ENCODE data around the gene ADRM1. TPM values are rescaled to one million over a fixed set of nuclear protein-coding genes. Genes with fewer than 3 reads are reported as not detected.

ADRM1 gene
- polyA plus RNA-seq, 2 of the 4 experiments (the other 2 are of a cell fraction) = 87.9 to 130 TPM

GRCh38 chr20:62281161-62281933 is 21.4 kb upstream of the ADRM1 start:
- H3K4me3 ChIP-seq = no peak overlapping the region
- H3K4me2 ChIP-seq = no peak overlapping the region
- TF ChIP-seq USF2 (IDR thresholded peaks at IDR 0.05) = no peak
- TF ChIP-seq MAZ (IDR thresholded peaks at IDR 0.05; ENCODE audit: borderline replicate concordance, low read depth, low read length) = no peak
- no peak for TF ChIP-seq CEBPB (IDR thresholded peaks at IDR 0.05)
- no peak for TF ChIP-seq RARB (CRISPR knock-in tag; IDR thresholded peaks at IDR 0.05)
- no peak for TF ChIP-seq HOXB5 (CRISPR knock-in tag; IDR thresholded peaks at IDR 0.05)
- TF ChIP-seq, protein P1, sequence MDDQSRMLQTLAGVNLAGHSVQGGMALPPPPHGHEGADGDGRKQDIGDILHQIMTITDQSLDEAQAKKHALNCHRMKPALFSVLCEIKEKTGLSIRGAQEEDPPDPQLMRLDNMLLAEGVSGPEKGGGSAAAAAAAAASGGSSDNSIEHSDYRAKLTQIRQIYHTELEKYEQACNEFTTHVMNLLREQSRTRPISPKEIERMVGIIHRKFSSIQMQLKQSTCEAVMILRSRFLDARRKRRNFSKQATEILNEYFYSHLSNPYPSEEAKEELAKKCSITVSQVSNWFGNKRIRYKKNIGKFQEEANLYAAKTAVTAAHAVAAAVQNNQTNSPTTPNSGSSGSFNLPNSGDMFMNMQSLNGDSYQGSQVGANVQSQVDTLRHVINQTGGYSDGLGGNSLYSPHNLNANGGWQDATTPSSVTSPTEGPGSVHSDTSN (IDR thresholded peaks at IDR 0.05) = no peak
- TF ChIP-seq NR3C1 (IDR thresholded peaks at IDR 0.05) = no peak
- TF ChIP-seq JUNB (IDR thresholded peaks at IDR 0.05) = no peak
- TF ChIP-seq RNF2 (IDR thresholded peaks at IDR 0.05; ENCODE audit: borderline replicate concordance, low read depth) = no peak
- TF ChIP-seq, protein P2, sequence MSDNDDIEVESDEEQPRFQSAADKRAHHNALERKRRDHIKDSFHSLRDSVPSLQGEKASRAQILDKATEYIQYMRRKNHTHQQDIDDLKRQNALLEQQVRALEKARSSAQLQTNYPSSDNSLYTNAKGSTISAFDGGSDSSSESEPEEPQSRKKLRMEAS (IDR thresholded peaks at IDR 0.05) = no peak
- no peak for TF ChIP-seq POLR2AphosphoS2 (conservative IDR thresholded peaks at IDR 0.05; ENCODE audit: low read length)
- no peak for TF ChIP-seq RCOR1 (IDR thresholded peaks at IDR 0.05; ENCODE audit: low read depth, low read length)
- no peak for TF ChIP-seq ZSCAN20 (CRISPR knock-in tag; IDR thresholded peaks at IDR 0.05)
- no peak for TF ChIP-seq EHF (CRISPR knock-in tag; IDR thresholded peaks at IDR 0.05)
- no peak for TF ChIP-seq RFX5 (IDR thresholded peaks at IDR 0.05)
- no peak for TF ChIP-seq FOSB (CRISPR knock-in tag; IDR thresholded peaks at IDR 0.05)
- TF ChIP-seq HOXB13 (CRISPR knock-in tag; IDR thresholded peaks at IDR 0.05; ENCODE audit: low read depth) = no peak
- no peak for TF ChIP-seq EHMT2 (IDR thresholded peaks at IDR 0.05; ENCODE audit: low read depth)
- TF ChIP-seq ZNF302 (CRISPR knock-in tag; IDR thresholded peaks at IDR 0.05) = no peak
- no peak for TF ChIP-seq KDM1A (IDR thresholded peaks at IDR 0.05; ENCODE audit: low read depth)
- DNase-seq (ENCODE audit: low read depth in 1 of 2, low spot score in 1 of 2) (no peak), ATAC-seq (no peak), FAIRE-seq (no peak)
- no peaks in the 10 kb centered on the region for H3K4me1 ChIP-seq
- ChIA-PET POLR2A (no interaction called here), CTCF (interaction anchor here (0.8 kb wide), 1 partner anchor 22 kb away, joined by 3 read pairs; no protein-coding TSS in a partner anchor)
- 93% methylated on average over 31 of the region's 31 CpGs for WGBS (ENCODE audit: missing lambda C conversion rate)
- H3K27ac ChIP-seq = no peak overlapping the region
- no peaks in the 10 kb centered on the region for H3K9me3 ChIP-seq

DNA sequence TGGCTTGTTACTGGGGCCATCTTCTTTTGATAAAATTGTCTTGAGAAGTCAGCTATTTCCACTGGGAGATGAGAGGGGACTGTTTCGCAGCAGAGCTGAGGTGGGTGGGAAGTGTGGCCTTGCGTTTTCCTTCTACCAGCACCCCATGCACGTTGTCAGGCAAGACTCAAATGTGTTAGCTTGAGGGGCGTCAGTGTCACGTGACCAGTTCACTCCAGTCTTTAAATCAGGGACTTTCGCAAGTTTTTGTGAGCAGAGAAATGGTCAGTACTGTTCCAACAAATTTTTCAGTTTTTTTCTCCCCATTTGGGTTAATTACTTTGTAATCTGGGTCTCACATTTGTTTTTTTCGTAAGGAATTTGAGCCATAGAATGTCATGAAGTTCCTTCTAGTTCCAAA is 20.7 kb upstream of the ADRM1 start:
- Histone ChIP-seq H3K27ac (no peak overlapping the region), H3K4me1 (no peaks in the 10 kb centered on the region), H3K4me2 (no peak overlapping the region), H3K9me3 (no peaks in the 10 kb centered on the region), H3K4me3 (no peak overlapping the region)
- POLR2A ChIA-PET = no interaction called here
- 96% methylated on average over 7 of the region's 7 CpGs for WGBS (ENCODE audit: missing lambda C conversion rate)
- ATAC-seq (no peak), DNase-seq (ENCODE audit: low read depth in 1 of 2, low spot score in 1 of 2) (no peak), FAIRE-seq (no peak)
- TF ChIP-seq SREBF2 (IDR thresholded peaks at IDR 0.05) = no peak
- TF ChIP-seq, protein P3, sequence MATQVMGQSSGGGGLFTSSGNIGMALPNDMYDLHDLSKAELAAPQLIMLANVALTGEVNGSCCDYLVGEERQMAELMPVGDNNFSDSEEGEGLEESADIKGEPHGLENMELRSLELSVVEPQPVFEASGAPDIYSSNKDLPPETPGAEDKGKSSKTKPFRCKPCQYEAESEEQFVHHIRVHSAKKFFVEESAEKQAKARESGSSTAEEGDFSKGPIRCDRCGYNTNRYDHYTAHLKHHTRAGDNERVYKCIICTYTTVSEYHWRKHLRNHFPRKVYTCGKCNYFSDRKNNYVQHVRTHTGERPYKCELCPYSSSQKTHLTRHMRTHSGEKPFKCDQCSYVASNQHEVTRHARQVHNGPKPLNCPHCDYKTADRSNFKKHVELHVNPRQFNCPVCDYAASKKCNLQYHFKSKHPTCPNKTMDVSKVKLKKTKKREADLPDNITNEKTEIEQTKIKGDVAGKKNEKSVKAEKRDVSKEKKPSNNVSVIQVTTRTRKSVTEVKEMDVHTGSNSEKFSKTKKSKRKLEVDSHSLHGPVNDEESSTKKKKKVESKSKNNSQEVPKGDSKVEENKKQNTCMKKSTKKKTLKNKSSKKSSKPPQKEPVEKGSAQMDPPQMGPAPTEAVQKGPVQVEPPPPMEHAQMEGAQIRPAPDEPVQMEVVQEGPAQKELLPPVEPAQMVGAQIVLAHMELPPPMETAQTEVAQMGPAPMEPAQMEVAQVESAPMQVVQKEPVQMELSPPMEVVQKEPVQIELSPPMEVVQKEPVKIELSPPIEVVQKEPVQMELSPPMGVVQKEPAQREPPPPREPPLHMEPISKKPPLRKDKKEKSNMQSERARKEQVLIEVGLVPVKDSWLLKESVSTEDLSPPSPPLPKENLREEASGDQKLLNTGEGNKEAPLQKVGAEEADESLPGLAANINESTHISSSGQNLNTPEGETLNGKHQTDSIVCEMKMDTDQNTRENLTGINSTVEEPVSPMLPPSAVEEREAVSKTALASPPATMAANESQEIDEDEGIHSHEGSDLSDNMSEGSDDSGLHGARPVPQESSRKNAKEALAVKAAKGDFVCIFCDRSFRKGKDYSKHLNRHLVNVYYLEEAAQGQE (IDR thresholded peaks at IDR 0.05) = no peak
- TF ChIP-seq JUNB (IDR thresholded peaks at IDR 0.05) = no peak
- no peak for TF ChIP-seq CEBPB (IDR thresholded peaks at IDR 0.05)
- TF ChIP-seq FOXS1 (CRISPR knock-in tag; IDR thresholded peaks at IDR 0.05) = no peak
- TF ChIP-seq HMGXB4 (CRISPR knock-in tag; IDR thresholded peaks at IDR 0.05; ENCODE audit: borderline replicate concordance) = no peak
- TF ChIP-seq, protein P4, sequence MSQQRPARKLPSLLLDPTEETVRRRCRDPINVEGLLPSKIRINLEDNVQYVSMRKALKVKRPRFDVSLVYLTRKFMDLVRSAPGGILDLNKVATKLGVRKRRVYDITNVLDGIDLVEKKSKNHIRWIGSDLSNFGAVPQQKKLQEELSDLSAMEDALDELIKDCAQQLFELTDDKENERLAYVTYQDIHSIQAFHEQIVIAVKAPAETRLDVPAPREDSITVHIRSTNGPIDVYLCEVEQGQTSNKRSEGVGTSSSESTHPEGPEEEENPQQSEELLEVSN (IDR thresholded peaks at IDR 0.05; ENCODE audit: borderline replicate concordance, low read depth) = no peak
- TF ChIP-seq ELK1 (IDR thresholded peaks at IDR 0.05; ENCODE audit: low read depth, low read length) = no peak
- CTCF ChIA-PET = interaction anchor here (0.8 kb wide), 1 partner anchor 23 kb away, joined by 3 read pairs; no protein-coding TSS in a partner anchor
